ENCODE data around the gene CRB3. TPM values are rescaled to one million over a fixed set of nuclear protein-coding genes. Genes with fewer than 3 reads are reported as not detected.
A peak's percentile ranks its signal among the peaks of the same experiment; 100 is the strongest.

CRB3 gene
- total RNA-seq, 2 experiments from 2014 or later = 7.9 to 9.4 TPM

DNA sequence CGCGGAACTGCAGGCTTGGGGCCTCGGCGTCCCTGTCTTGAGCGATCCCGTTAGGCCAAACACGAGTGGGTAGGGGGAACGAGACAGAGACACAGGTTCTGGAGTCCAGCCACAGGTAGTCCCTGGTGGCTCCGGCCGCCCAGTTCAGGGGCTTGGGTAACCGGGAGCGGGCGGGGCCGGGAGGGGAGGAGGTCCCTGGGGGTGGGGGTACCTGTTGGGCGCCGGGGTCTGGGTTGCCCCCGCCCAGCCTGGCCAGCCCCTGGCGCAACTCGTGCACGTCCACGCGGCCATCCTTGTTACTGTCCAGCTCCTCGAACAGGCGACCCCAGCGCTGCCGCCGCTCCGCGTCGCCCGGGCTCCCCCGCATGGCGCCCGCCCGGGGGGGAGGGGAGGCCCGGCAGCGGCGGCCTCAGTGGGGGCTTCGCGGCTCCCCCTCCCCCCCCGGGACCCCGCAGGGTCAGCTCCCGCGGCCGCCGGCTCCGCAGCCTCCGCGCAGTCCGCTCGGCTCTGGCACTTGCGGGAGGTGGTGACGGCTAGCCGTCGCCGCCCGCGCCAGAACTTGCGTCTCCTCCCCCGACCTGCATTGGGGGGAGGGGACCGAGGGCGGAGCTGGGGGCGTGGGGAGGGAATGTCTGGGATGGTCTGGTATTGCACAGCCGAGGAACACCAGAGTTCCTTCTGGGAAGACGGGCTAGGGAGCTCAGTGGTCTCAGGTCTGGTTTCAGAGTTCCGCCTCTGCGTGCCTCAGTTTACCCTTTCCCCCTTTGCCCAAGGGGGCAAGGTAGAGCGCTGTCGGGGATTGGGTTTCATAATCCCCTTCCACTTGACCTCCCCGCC is 4.6 kb upstream of the CRB3 start, which contains the start of gene SLC25A23:
Gene SLC25A23, minus strand, starts transcription at position 531 of the 837 bp plus-strand sequence. Its CDS starts 164 bp downstream, at position 367.
- POLR2A ChIA-PET = interaction anchor here (0.5 to 1.2 kb wide), 4 partner anchors 22 to 506 kb away, joined by 3 to 11 read pairs (median 4); partner anchors contain the start of genes DENND1C and KHSRP
- intact Hi-C loops (cut with DNase I, micrococcal nuclease) = loop anchor here (1.0 to 5.0 kb wide), 10 partner anchors 21 to 403 kb away; partner anchors contain the start of genes DENND1C (in 2 of the 2), GPR108 (in 1 of the 2), GTF2F1 (in 1 of the 2) and TRIP10 (in 1 of the 2)
- peaks cover 50% of the 10 kb centered on the region for H3K36me3 Mint-ChIP-seq (ENCODE audit: low read depth)

DNA sequence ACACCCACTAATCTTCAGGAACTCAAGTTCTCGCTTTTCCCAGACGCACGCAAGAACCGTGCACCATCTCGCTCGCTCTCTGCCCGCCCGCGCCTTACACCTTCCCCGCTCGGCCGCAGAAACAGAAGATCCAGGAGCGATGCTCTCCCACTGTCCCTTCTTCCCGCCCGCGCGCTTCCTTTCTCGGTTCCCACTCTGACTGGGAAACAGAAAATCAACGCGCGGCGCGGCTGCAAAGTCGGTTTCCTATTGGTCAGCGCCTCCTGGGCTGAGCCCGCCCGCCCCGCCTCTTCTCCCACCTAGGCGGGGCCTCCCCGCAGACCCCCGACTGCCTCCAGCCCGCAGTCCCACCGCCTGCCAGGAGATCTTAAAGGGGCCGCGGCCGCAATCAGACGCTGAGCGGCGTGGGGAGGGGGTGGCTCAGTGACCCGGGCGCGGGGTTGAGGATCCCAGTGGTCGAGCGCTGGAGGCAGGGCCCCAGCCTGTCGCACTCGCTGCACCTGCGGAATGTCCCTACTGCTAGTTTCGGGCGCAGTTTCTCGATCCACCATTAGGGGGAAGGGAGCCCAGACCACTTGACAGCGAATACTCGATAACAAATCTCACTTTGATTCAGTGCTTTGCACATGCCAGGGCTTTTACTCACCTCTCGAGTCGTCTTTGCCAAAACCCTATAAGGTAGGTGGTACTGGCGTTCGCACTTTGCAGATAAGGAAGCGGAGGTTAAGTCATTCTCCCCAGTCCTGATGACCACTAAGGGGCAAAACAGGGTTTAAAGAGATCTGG is 3.8 kb upstream of the CRB3 start:
- peaks cover 36% of the 10 kb centered on the region for H3K4me1 ChIP-seq (ENCODE audit: insufficient read depth, low read length)
- H3K27me3 ChIP-seq (ENCODE audit: control insufficient read depth in 1 of 2, insufficient read depth in 2 of 2, low read length in 2 of 2) = no peaks in the 10 kb centered on the region
- peak; percentile 95 to 97 (median 96) for DNase-seq
- no peaks in the 10 kb centered on the region for H3K36me3 ChIP-seq (ENCODE audit: insufficient read depth, low read length)
- H3K4me3 Mint-ChIP-seq = peak overlapping the region; percentile 91
- peaks cover 0 to 9% of the 10 kb centered on the region in 2 experiments for H3K9me3 ChIP-seq (ENCODE audit: control insufficient read depth in 1 of 2, insufficient read depth in 1 of 2, low read length in 2 of 2)
- H3K9me3 Mint-ChIP-seq = no peaks in the 10 kb centered on the region
- POLR2A ChIA-PET = interaction anchor here (0.9 to 1.3 kb wide), 4 partner anchors 10 to 35 kb away, joined by 3 to 11 read pairs (median 6); partner anchors contain the start of genes DENND1C and KHSRP
- CTCF ChIA-PET = no interaction called here
- TF ChIP-seq, protein P1, sequence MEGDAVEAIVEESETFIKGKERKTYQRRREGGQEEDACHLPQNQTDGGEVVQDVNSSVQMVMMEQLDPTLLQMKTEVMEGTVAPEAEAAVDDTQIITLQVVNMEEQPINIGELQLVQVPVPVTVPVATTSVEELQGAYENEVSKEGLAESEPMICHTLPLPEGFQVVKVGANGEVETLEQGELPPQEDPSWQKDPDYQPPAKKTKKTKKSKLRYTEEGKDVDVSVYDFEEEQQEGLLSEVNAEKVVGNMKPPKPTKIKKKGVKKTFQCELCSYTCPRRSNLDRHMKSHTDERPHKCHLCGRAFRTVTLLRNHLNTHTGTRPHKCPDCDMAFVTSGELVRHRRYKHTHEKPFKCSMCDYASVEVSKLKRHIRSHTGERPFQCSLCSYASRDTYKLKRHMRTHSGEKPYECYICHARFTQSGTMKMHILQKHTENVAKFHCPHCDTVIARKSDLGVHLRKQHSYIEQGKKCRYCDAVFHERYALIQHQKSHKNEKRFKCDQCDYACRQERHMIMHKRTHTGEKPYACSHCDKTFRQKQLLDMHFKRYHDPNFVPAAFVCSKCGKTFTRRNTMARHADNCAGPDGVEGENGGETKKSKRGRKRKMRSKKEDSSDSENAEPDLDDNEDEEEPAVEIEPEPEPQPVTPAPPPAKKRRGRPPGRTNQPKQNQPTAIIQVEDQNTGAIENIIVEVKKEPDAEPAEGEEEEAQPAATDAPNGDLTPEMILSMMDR (IDR thresholded peaks at IDR 0.05) = peak; percentile 75
- H3K4me1 Mint-ChIP-seq (ENCODE audit: low read depth) = peaks cover 31% of the 10 kb centered on the region
- no peaks in the 10 kb centered on the region for H3K27me3 Mint-ChIP-seq
- H3K27ac ChIP-seq (ENCODE audit: low read depth in 1 of 2, low read length in 2 of 2) = peak overlapping the region; percentile 44 to 89
- peaks cover 42% of the 10 kb centered on the region for H3K36me3 Mint-ChIP-seq (ENCODE audit: low read depth)
- intact Hi-C loops (cut with DNase I, micrococcal nuclease) = loop anchor here (1.0 to 5.0 kb wide), 10 partner anchors 21 to 402 kb away; partner anchors contain the start of genes DENND1C (in 2 of the 2), GPR108 (in 1 of the 2), GTF2F1 (in 1 of the 2) and TRIP10 (in 1 of the 2)
- peak; percentile 80 for ATAC-seq (ENCODE audit: poor library complexity)
- H3K27ac Mint-ChIP-seq = peak overlapping the region; percentile 86
- peak overlapping the region; percentile 68 for H3K4me3 ChIP-seq (ENCODE audit: low read length)

More for the DNA sequence above, 4.6 kb upstream of the CRB3 start, which contains the start of gene SLC25A23:
- Mint-ChIP-seq H3K4me1 (ENCODE audit: low read depth) (peaks cover 24% of the 10 kb centered on the region), H3K27ac (peak within 1 kb of the TSS; percentile 86), H3K4me3 (peak within 1 kb of the TSS; percentile 91), H3K9me3 (peaks cover 3% of the 10 kb centered on the region), H3K27me3 (no peaks in the 10 kb centered on the region)
- CTCF ChIA-PET = interaction anchor here (0.5 kb wide), 1 partner anchor 179 kb away, joined by 5 read pairs; no protein-coding TSS in a partner anchor
- Histone ChIP-seq H3K9me3 (ENCODE audit: control insufficient read depth in 1 of 2, insufficient read depth in 1 of 2, low read length in 2 of 2) (peaks cover under 1 to 12% of the 10 kb centered on the region in 2 experiments), H3K27me3 (ENCODE audit: control insufficient read depth in 1 of 2, insufficient read depth in 2 of 2, low read length in 2 of 2) (no peaks in the 10 kb centered on the region), H3K4me1 (ENCODE audit: insufficient read depth, low read length) (peaks cover 29% of the 10 kb centered on the region), H3K4me3 (ENCODE audit: low read length) (peak within 1 kb of the TSS; percentile 68), H3K36me3 (ENCODE audit: insufficient read depth, low read length) (peaks cover under 1% of the 10 kb centered on the region), H3K27ac (ENCODE audit: low read depth in 1 of 2, low read length in 2 of 2) (peak within 1 kb of the TSS; percentile 44 to 89)
- TF ChIP-seq, protein P1 (IDR thresholded peaks at IDR 0.05) = no peak
- ATAC-seq (ENCODE audit: poor library complexity) (no peak), DNase-seq (peak; percentile 30 to 78 (median 54))

DNA sequence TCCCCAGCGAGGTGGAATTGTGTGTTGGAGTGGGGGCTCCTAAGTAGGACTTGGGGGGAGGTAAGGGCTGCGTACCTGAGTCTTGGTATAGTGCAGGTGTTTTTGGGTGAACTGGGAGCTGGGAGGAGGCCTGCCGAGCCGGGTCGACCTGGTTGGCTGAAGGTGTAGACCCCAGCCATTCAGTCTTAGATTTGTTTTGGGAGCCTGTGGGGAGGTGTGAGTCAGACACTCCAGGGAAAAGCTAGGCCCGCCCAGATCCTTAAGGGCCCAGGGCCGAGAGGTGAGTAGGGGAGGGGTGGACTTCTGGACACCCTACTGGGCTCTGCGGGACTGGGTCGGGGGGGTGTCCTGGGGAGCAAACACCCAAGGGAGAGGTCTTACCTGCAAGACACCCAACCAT is 935 bp downstream of the CRB3 start:
- no peaks in the 10 kb centered on the region for H3K9me3 Mint-ChIP-seq
- intact Hi-C loops (cut with DNase I, micrococcal nuclease) = no loop called here
- POLR2A ChIA-PET = no interaction called here

More for the DNA sequence above, 935 bp downstream of the CRB3 start:
- Histone ChIP-seq H3K27ac (ENCODE audit: low read depth in 1 of 2, low read length in 2 of 2) (no peak overlapping the region), H3K9me3 (ENCODE audit: control insufficient read depth in 1 of 2, insufficient read depth in 1 of 2, low read length in 2 of 2) (no peaks in the 10 kb centered on the region), H3K27me3 (ENCODE audit: control insufficient read depth in 1 of 2, insufficient read depth in 2 of 2, low read length in 2 of 2) (no peaks in the 10 kb centered on the region), H3K4me1 (ENCODE audit: insufficient read depth, low read length) (peaks cover 21% of the 10 kb centered on the region), H3K4me3 (ENCODE audit: low read length) (no peak overlapping the region), H3K36me3 (ENCODE audit: insufficient read depth, low read length) (peaks cover 21% of the 10 kb centered on the region)
- Mint-ChIP-seq H3K36me3 (ENCODE audit: low read depth) (peaks cover 42% of the 10 kb centered on the region), H3K4me1 (ENCODE audit: low read depth) (peaks cover 27% of the 10 kb centered on the region), H3K27me3 (no peaks in the 10 kb centered on the region), H3K4me3 (peak overlapping the region; percentile 45), H3K27ac (peak overlapping the region; percentile 36)
- CTCF ChIA-PET = no interaction called here
- TF ChIP-seq, protein P1 (IDR thresholded peaks at IDR 0.05) = no peak
- peak in 1 of 14 experiments; percentile 21 for DNase-seq
- ATAC-seq (ENCODE audit: poor library complexity) = no peak

Measured in CD4-positive, alpha-beta T cell (primary cell).